ENCODE data around the gene DHRSX. TPM values are rescaled to one million over a fixed set of nuclear protein-coding genes. Genes with fewer than 3 reads are reported as not detected.
A peak's percentile ranks its signal among the peaks of the same experiment; 100 is the strongest.

The DHRSX gene
- total RNA-seq, 1 donor from 2014 or later = 37.1 TPM

DNA sequence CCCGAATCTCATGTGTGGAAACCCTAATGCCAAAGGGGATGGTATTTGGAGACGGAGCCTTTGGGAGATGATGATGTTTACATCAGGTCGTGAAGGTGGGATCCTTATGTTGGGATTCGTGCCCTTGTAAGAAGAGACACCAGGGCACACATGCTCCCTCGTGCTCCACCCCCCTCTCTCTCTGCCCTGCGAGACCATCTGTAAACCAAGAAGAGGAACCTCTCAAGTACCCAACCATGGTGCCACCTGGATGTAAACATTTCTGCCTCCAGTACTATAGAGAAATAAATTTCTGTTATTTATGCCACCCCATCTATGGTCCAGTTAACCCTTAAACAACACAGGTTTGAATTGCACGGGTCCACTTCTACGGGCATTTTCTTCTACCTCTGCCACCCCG lies 179.4 kb downstream of the DHRSX start:
- H3K9me3 Mint-ChIP-seq (ENCODE audit: unreplicated experiment) = peaks cover 9% of the 10 kb centered on the region
- TF ChIP-seq, protein P1, sequence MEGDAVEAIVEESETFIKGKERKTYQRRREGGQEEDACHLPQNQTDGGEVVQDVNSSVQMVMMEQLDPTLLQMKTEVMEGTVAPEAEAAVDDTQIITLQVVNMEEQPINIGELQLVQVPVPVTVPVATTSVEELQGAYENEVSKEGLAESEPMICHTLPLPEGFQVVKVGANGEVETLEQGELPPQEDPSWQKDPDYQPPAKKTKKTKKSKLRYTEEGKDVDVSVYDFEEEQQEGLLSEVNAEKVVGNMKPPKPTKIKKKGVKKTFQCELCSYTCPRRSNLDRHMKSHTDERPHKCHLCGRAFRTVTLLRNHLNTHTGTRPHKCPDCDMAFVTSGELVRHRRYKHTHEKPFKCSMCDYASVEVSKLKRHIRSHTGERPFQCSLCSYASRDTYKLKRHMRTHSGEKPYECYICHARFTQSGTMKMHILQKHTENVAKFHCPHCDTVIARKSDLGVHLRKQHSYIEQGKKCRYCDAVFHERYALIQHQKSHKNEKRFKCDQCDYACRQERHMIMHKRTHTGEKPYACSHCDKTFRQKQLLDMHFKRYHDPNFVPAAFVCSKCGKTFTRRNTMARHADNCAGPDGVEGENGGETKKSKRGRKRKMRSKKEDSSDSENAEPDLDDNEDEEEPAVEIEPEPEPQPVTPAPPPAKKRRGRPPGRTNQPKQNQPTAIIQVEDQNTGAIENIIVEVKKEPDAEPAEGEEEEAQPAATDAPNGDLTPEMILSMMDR (IDR thresholded peaks at IDR 0.05; ENCODE audit: partially characterized antibody, unreplicated experiment) = no peak
- peaks cover 5% of the 10 kb centered on the region for H3K4me1 Mint-ChIP-seq (ENCODE audit: low read depth, unreplicated experiment)
- no peaks in the 10 kb centered on the region for H3K27me3 Mint-ChIP-seq (ENCODE audit: unreplicated experiment)
- H3K27ac Mint-ChIP-seq (ENCODE audit: unreplicated experiment) = peak overlapping the region; percentile 52
- H3K36me3 Mint-ChIP-seq (ENCODE audit: unreplicated experiment) = peaks cover 7% of the 10 kb centered on the region
- no peak for DNase-seq
- no peak overlapping the region for H3K4me3 Mint-ChIP-seq (ENCODE audit: unreplicated experiment)

DNA sequence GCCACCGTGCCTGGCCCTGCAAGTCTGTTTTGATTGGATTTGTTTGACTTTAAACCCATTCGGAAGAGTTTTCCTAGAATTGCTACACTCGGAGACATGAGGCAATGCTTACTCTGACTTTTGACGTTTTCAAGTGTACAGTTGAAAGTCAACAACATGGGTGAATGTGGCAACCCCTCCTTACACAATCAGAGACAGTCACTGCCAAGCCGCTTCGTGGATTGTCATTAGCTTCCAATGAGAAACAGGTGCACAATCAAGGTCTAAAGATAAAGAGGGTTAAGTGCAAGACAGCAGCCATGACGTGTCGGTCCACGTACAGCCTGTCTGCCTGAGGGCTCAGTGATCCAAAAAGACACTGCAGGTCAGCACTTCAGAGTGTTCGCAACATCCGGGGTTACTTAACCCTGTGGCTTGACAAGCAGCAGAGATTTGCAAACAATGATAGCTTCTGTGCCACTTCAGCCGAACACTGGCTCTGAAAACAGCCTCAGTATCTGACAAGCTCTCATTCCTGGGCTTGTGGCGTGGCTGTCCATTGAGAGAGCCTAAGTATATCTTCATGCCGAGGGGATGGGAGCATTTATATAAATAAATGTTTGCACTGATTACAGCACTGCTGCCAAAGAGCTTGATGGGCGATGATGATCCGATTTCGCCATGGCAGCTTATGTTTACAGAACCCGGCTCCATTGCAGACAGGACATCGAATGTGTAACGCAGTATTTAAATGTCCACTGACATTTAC lies 180.0 kb downstream of the DHRSX start:
- peaks cover 8% of the 10 kb centered on the region for H3K9me3 Mint-ChIP-seq (ENCODE audit: unreplicated experiment)
- peaks cover 5% of the 10 kb centered on the region for H3K36me3 Mint-ChIP-seq (ENCODE audit: unreplicated experiment)
- H3K4me3 Mint-ChIP-seq (ENCODE audit: unreplicated experiment) = no peak overlapping the region
- TF ChIP-seq, protein P1 (IDR thresholded peaks at IDR 0.05; ENCODE audit: partially characterized antibody, unreplicated experiment) = no peak
- H3K27ac Mint-ChIP-seq (ENCODE audit: unreplicated experiment) = no peak overlapping the region
- H3K4me1 Mint-ChIP-seq (ENCODE audit: low read depth, unreplicated experiment) = peaks cover 5% of the 10 kb centered on the region
- no peak for DNase-seq
- no peaks in the 10 kb centered on the region for H3K27me3 Mint-ChIP-seq (ENCODE audit: unreplicated experiment)

DNA sequence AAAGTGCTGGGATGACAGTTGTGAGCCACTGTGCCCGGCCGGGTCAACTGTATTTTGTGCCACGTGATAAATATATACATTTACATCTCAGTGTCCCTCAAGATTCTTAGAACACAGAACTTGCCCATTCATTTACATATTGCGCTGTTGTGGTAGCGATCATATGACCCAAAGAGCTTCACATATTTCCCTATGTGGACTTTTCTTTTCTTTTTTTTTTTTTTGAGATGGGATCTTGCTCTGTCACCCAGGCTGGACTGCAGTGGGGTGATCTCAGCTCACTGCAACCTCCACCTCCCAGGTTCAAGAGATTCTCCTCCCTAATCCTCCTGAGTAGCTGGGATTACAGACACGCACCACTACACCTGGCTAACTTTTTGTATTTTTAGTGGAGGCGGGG lies 180.7 kb downstream of the DHRSX start:
- H3K4me3 Mint-ChIP-seq (ENCODE audit: unreplicated experiment) = no peak overlapping the region
- no peak for DNase-seq
- TF ChIP-seq, protein P1 (IDR thresholded peaks at IDR 0.05; ENCODE audit: partially characterized antibody, unreplicated experiment) = no peak
- no peak overlapping the region for H3K27ac Mint-ChIP-seq (ENCODE audit: unreplicated experiment)
- no peaks in the 10 kb centered on the region for H3K27me3 Mint-ChIP-seq (ENCODE audit: unreplicated experiment)
- peaks cover 6% of the 10 kb centered on the region for H3K9me3 Mint-ChIP-seq (ENCODE audit: unreplicated experiment)
- no peaks in the 10 kb centered on the region for H3K36me3 Mint-ChIP-seq (ENCODE audit: unreplicated experiment)
- peaks cover 5% of the 10 kb centered on the region for H3K4me1 Mint-ChIP-seq (ENCODE audit: low read depth, unreplicated experiment)

DNA sequence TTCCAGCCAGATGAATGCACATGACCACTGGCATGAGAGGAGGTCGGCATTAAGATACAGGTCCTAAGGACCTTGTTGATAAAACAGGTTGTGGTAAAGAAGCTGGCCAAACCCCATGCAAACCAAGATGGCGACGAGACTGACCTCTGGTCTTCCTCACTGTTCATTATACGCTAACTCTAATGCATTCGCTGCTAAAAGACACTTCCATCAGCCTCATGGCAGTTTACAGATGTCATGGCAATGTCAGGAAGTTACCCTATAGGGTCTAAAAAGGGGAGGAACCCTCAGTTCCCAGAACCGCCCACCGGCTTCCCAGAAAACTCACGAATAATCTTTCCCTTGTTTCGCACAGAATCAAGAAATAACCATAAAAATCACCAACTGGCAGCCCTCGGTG lies 182.4 kb downstream of the DHRSX start:
- Mint-ChIP-seq H3K27me3 (ENCODE audit: unreplicated experiment) (no peaks in the 10 kb centered on the region), H3K9me3 (ENCODE audit: unreplicated experiment) (peaks cover 3% of the 10 kb centered on the region), H3K4me3 (ENCODE audit: unreplicated experiment) (no peak overlapping the region), H3K36me3 (ENCODE audit: unreplicated experiment) (no peaks in the 10 kb centered on the region), H3K4me1 (ENCODE audit: low read depth, unreplicated experiment) (peaks cover 5% of the 10 kb centered on the region), H3K27ac (ENCODE audit: unreplicated experiment) (no peak overlapping the region)
- TF ChIP-seq, protein P1 (IDR thresholded peaks at IDR 0.05; ENCODE audit: partially characterized antibody, unreplicated experiment) = no peak
- DNase-seq = no peak

DNA sequence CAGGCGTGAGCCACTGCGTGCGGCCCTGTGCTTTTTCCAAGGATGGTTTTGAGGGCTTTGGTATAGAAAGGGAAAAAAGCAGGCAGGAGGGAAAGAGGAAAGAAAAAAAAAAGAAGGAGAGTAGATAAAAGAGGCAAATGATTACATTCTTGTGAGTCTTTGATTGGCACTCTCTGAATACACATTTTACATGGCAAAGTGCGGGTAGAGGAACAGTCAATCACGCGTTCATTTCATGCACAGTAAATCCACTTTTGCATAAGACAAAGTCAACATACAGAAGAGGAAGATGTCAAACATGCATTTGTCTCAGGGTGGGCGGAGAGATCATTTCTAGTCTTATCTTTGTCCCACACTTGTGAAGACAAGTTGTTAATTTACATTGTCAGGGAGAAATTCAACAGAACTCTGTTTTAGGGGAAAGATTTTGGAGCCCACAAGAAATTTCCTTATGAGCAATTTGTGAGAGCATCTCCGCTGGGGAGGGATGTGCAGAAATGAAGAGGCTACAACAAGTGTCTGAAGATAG lies 183.2 kb downstream of the DHRSX start:
- peaks cover 3% of the 10 kb centered on the region for H3K9me3 Mint-ChIP-seq (ENCODE audit: unreplicated experiment)
- no peaks in the 10 kb centered on the region for H3K36me3 Mint-ChIP-seq (ENCODE audit: unreplicated experiment)
- TF ChIP-seq, protein P1 (IDR thresholded peaks at IDR 0.05; ENCODE audit: partially characterized antibody, unreplicated experiment) = no peak
- no peak for DNase-seq
- H3K27me3 Mint-ChIP-seq (ENCODE audit: unreplicated experiment) = no peaks in the 10 kb centered on the region
- H3K4me3 Mint-ChIP-seq (ENCODE audit: unreplicated experiment) = no peak overlapping the region
- H3K4me1 Mint-ChIP-seq (ENCODE audit: low read depth, unreplicated experiment) = no peaks in the 10 kb centered on the region
- H3K27ac Mint-ChIP-seq (ENCODE audit: unreplicated experiment) = no peak overlapping the region
